Measurements from ENCODE around the gene ZNF782.
"Not testable (repeated sequence)": the region's sequence is repeated elsewhere in the genome, so short reads cannot be mapped to it uniquely, and the experiment has no call there.

The ZNF782 gene

DNA sequence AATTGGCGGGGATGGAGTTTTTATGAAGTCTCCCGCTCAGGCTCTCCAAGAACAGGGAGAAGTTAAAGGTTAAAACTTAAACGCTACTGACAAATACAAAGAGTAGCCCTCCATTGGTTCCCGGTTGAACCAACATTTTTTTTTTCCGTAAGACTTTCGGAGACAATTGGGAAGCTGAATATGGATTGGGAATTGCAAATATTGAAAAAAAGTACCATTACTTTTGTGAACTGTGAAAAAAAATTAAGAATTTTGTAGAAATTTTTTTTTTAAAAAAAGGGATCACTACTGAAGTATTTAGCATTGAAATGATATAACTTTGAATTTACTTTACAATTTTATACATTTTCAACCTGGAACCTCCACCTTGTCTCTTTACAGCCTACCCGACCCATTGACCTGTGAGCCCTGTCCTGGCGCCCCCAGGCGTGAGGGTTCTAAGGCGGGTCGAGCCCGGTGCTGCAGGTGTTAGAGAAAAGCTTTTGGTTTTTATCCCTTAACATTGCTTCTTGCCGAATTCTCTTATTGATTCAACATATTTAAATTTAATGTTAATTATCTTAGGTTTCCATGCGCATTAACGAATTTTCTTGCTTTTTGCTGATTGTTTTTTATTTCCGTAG is 448 bp upstream of the ZNF782 start:
- Histone ChIP-seq H3K4me3 (ENCODE audit: insufficient read depth, low read depth, low read length) (peak overlapping the region; percentile 74), H3K4me1 (ENCODE audit: control insufficient read depth, insufficient read depth, low read length) (peaks cover 5% of the 10 kb centered on the region), H3K27me3 (ENCODE audit: control insufficient read depth, insufficient read depth, low read length, poor library complexity, severe bottlenecking) (no peaks in the 10 kb centered on the region), H3K36me3 (ENCODE audit: control insufficient read depth, insufficient read depth, low read length) (no peaks in the 10 kb centered on the region), H3K27ac (ENCODE audit: insufficient read depth, low read depth, low read length, poor library complexity, severe bottlenecking) (no peak overlapping the region), H3K9me3 (ENCODE audit: control insufficient read depth, low read length) (no peaks in the 10 kb centered on the region)
- 15 to 26% methylated on average over 10 to 15 of the region's 16 CpGs for WGBS, 2 experiments

DNA sequence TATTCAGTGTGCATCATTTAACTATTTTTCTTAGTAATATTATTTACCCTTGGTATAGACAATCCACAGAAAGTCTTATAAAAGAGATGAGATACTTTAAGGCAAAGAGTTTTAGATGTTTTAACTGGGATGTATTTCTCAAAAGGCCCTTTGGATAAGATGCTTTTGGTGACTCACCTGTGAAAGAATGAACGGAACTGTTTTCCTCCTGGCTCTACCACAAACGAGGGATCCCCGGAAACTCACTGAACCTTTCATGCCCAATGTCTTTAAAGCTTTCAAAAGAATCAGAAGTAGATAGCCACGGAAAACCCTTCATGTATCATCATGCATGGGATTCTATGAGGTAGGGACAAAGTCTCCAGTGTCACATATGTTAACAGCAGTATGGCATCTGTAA is 1.6 kb downstream of the ZNF782 start:
- no peak overlapping the region for H3K4me3 ChIP-seq (ENCODE audit: insufficient read depth, low read depth, low read length)
- 94% methylated on average over 4 of the region's 4 CpGs for WGBS, 2 experiments
- no peaks in the 10 kb centered on the region for H3K36me3 ChIP-seq (ENCODE audit: control insufficient read depth, insufficient read depth, low read length)
- peaks cover 5% of the 10 kb centered on the region for H3K4me1 ChIP-seq (ENCODE audit: control insufficient read depth, insufficient read depth, low read length)
- H3K9me3 ChIP-seq (ENCODE audit: control insufficient read depth, low read length), result no peaks in the 10 kb centered on the region
- no peak overlapping the region for H3K27ac ChIP-seq (ENCODE audit: insufficient read depth, low read depth, low read length, poor library complexity, severe bottlenecking)
- H3K27me3 ChIP-seq (ENCODE audit: control insufficient read depth, insufficient read depth, low read length, poor library complexity, severe bottlenecking), result no peaks in the 10 kb centered on the region

DNA sequence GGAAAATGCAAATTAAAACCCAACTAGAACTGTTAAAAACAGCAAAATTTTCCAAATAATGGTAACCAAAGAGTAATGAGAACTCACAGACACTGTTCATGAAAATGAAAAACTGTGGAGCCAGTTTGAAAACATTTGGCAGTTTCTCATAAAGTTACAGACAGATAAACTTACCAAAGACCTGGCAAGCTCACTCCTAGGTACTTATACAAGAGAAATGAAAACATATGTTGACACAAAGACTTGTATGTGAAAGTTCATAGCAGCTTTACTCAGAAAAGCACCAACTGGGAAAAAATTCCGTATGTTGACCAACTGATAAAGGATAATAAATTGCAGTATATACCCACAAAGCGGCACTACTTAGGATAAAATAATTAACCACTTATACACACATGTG is 10.3 kb downstream of the ZNF782 start:
- no peak overlapping the region for H3K4me3 ChIP-seq (ENCODE audit: insufficient read depth, low read depth, low read length)
- no peaks in the 10 kb centered on the region for H3K27me3 ChIP-seq (ENCODE audit: control insufficient read depth, insufficient read depth, low read length, poor library complexity, severe bottlenecking)
- H3K36me3 ChIP-seq (ENCODE audit: control insufficient read depth, insufficient read depth, low read length), result peaks cover 18% of the 10 kb centered on the region
- no peaks in the 10 kb centered on the region for H3K4me1 ChIP-seq (ENCODE audit: control insufficient read depth, insufficient read depth, low read length)
- no peak overlapping the region for H3K27ac ChIP-seq (ENCODE audit: insufficient read depth, low read depth, low read length, poor library complexity, severe bottlenecking)
- 97 to 100% methylated on average over 1 to 2 of the region's 2 CpGs for WGBS, 2 experiments
- no peaks in the 10 kb centered on the region for H3K9me3 ChIP-seq (ENCODE audit: control insufficient read depth, low read length)

- H3K9me3 ChIP-seq (ENCODE audit: control insufficient read depth, low read length), result peaks cover 20% of the 10 kb centered on the region
- H3K27me3 ChIP-seq (ENCODE audit: control insufficient read depth, insufficient read depth, low read length, poor library complexity, severe bottlenecking), result no peaks in the 10 kb centered on the region
- 96 to 98% methylated on average over 5 to 6 of the region's 6 CpGs for WGBS, 2 experiments
- no peak overlapping the region for H3K27ac ChIP-seq (ENCODE audit: insufficient read depth, low read depth, low read length, poor library complexity, severe bottlenecking)
- no peak overlapping the region for H3K4me3 ChIP-seq (ENCODE audit: insufficient read depth, low read depth, low read length)
- peaks cover 46% of the 10 kb centered on the region for H3K36me3 ChIP-seq (ENCODE audit: control insufficient read depth, insufficient read depth, low read length)
- no peaks in the 10 kb centered on the region for H3K4me1 ChIP-seq (ENCODE audit: control insufficient read depth, insufficient read depth, low read length)
These were observed 35.8 kb downstream of the ZNF782 start for GRCh38 chr9:96818533-96818932.

DNA sequence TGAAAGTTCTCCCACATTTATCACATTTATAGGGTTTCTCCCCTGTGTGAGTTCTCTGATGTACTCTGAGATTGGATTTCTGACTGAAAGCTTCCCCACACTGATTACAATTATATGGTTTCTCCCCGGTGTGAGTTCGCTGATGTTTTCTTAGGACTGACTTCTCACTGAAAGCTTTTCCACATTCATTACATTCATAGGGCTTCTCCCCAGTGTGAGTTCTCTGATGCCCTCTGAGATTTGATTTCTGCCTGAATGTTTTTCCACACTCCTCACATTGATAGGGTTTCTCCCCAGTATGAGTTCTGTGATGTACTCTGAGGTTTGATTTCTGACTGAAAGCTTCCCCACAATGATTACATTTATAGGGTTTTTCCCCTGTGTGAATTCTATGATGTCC is 36.3 kb downstream of the ZNF782 start:
- H3K36me3 ChIP-seq (ENCODE audit: control insufficient read depth, insufficient read depth, low read length), result peaks cover 42% of the 10 kb centered on the region
- H3K4me3 ChIP-seq (ENCODE audit: insufficient read depth, low read depth, low read length), result no peak overlapping the region
- H3K27ac ChIP-seq (ENCODE audit: insufficient read depth, low read depth, low read length, poor library complexity, severe bottlenecking), result no peak overlapping the region
- peaks cover 17% of the 10 kb centered on the region for H3K9me3 ChIP-seq (ENCODE audit: control insufficient read depth, low read length)
- no peaks in the 10 kb centered on the region for H3K4me1 ChIP-seq (ENCODE audit: control insufficient read depth, insufficient read depth, low read length)
- H3K27me3 ChIP-seq (ENCODE audit: control insufficient read depth, insufficient read depth, low read length, poor library complexity, severe bottlenecking), result no peaks in the 10 kb centered on the region
- 90 to 98% methylated on average over 2 of the region's 2 CpGs for WGBS, 2 experiments

DNA sequence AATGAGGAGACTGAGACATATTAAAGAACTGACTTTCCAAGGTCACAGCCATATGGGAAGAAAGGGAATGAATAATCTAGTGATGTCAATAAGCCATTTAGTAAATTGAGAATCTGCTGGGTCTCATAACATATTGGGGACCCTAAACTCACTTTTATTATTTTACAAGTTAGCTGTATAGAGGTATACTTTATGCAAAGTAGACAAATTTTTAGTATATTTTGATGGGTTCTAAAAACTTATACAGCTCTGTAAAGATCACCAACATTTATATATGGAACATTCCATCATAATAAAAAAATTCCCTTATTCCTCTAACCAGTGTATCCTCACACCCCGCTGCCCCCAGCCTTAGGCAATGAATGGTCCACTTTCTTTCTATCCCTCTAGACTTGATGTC is 40.7 kb downstream of the ZNF782 start:
- peaks cover 14% of the 10 kb centered on the region for H3K9me3 ChIP-seq (ENCODE audit: control insufficient read depth, low read length)
- H3K36me3 ChIP-seq (ENCODE audit: control insufficient read depth, insufficient read depth, low read length), result peaks cover 16% of the 10 kb centered on the region
- no peaks in the 10 kb centered on the region for H3K4me1 ChIP-seq (ENCODE audit: control insufficient read depth, insufficient read depth, low read length)
- WGBS, 2 experiments, result 100% methylated on average over 1 of the region's 1 CpG
- H3K27ac ChIP-seq (ENCODE audit: insufficient read depth, low read depth, low read length, poor library complexity, severe bottlenecking), result no peak overlapping the region
- H3K4me3 ChIP-seq (ENCODE audit: insufficient read depth, low read depth, low read length), result no peak overlapping the region
- H3K27me3 ChIP-seq (ENCODE audit: control insufficient read depth, insufficient read depth, low read length, poor library complexity, severe bottlenecking), result no peaks in the 10 kb centered on the region

DNA sequence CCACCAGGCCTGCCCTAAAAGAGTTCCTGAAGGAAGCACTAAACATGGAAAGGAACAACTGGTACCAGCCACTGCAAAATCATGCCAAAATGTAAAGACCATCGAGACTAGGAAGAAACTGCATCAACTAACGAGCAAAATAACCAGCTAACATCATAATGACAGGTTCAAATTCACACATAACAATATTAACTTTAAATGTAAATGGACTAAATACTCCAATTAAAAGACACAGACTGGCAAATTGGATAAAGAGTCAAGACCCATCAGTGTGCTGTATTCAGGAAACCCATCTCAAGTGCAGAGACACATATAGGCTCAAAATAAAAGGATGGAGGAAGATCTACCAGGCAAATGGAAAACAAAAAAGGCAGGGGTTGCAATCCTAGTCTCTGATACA is 55.4 kb downstream of the ZNF782 start:
- peaks cover 16% of the 10 kb centered on the region for H3K36me3 ChIP-seq (ENCODE audit: control insufficient read depth, insufficient read depth, low read length)
- not testable (repeated sequence) for H3K9me3 ChIP-seq (ENCODE audit: control insufficient read depth, low read length); H3K27me3 ChIP-seq (ENCODE audit: control insufficient read depth, insufficient read depth, low read length, poor library complexity, severe bottlenecking); H3K27ac ChIP-seq (ENCODE audit: insufficient read depth, low read depth, low read length, poor library complexity, severe bottlenecking); H3K4me3 ChIP-seq (ENCODE audit: insufficient read depth, low read depth, low read length); H3K4me1 ChIP-seq (ENCODE audit: control insufficient read depth, insufficient read depth, low read length)
- WGBS, 2 experiments, result no CpG with 5 or more reads among the region's 2 CpGs

GRCh38 chr9:96784021-96784420 is 70.3 kb downstream of the ZNF782 start:
- Histone ChIP-seq H3K36me3 (ENCODE audit: control insufficient read depth, insufficient read depth, low read length) (no peaks in the 10 kb centered on the region), H3K4me1 (ENCODE audit: control insufficient read depth, insufficient read depth, low read length) (peaks cover 3% of the 10 kb centered on the region), H3K4me3 (ENCODE audit: insufficient read depth, low read depth, low read length) (no peak overlapping the region), H3K9me3 (ENCODE audit: control insufficient read depth, low read length) (no peaks in the 10 kb centered on the region), H3K27ac (ENCODE audit: insufficient read depth, low read depth, low read length, poor library complexity, severe bottlenecking) (no peak overlapping the region), H3K27me3 (ENCODE audit: control insufficient read depth, insufficient read depth, low read length, poor library complexity, severe bottlenecking) (no peaks in the 10 kb centered on the region)
- WGBS, 2 experiments, result 92 to 98% methylated on average over 3 of the region's 3 CpGs

- no peaks in the 10 kb centered on the region for H3K36me3 ChIP-seq (ENCODE audit: control insufficient read depth, insufficient read depth, low read length)
- H3K9me3 ChIP-seq (ENCODE audit: control insufficient read depth, low read length), result no peaks in the 10 kb centered on the region
- H3K27me3 ChIP-seq (ENCODE audit: control insufficient read depth, insufficient read depth, low read length, poor library complexity, severe bottlenecking), result no peaks in the 10 kb centered on the region
- H3K27ac ChIP-seq (ENCODE audit: insufficient read depth, low read depth, low read length, poor library complexity, severe bottlenecking), result no peak overlapping the region
- H3K4me1 ChIP-seq (ENCODE audit: control insufficient read depth, insufficient read depth, low read length), result peaks cover 3% of the 10 kb centered on the region
- no peak overlapping the region for H3K4me3 ChIP-seq (ENCODE audit: insufficient read depth, low read depth, low read length)
These were observed 72.1 kb downstream of the ZNF782 start for GRCh38 chr9:96782235-96782634.

- 68 to 80% methylated on average over 3 of the region's 3 CpGs for WGBS, 2 experiments
These were observed 72.8 kb downstream of the ZNF782 start for GRCh38 chr9:96781552-96781951.

DNA sequence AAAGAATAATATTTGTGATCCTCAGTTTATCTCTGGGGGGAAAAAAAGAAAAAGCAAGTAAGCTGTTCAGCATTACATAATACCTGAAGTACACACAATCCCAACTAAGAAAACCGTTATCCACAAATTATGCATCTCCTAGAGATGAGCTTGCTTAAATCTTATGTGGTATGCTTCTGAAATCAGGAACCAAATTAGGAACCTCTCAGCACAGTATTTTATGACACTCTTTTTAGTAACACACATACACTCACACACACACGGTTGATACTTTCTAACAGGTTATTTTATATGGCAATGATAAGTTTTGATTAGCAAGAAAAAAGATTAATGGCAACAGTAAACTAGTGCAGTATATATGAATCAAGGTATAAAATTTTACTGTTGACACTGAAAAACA is 75.2 kb downstream of the ZNF782 start:
- H3K9me3 ChIP-seq (ENCODE audit: control insufficient read depth, low read length), result no peaks in the 10 kb centered on the region
- no peak overlapping the region for H3K4me3 ChIP-seq (ENCODE audit: insufficient read depth, low read depth, low read length)
- H3K27ac ChIP-seq (ENCODE audit: insufficient read depth, low read depth, low read length, poor library complexity, severe bottlenecking), result no peak overlapping the region
- peaks cover 3% of the 10 kb centered on the region for H3K4me1 ChIP-seq (ENCODE audit: control insufficient read depth, insufficient read depth, low read length)
- no peaks in the 10 kb centered on the region for H3K27me3 ChIP-seq (ENCODE audit: control insufficient read depth, insufficient read depth, low read length, poor library complexity, severe bottlenecking)
- 67% methylated on average over 1 of the region's 2 CpGs; no CpG with 5 or more reads in 1 of the 2 experiments for WGBS, 2 experiments
- H3K36me3 ChIP-seq (ENCODE audit: control insufficient read depth, insufficient read depth, low read length), result peaks cover 18% of the 10 kb centered on the region

More at GRCh38 chr9:96781552-96781951, 72.8 kb downstream of the ZNF782 start:
- Histone ChIP-seq H3K27ac (ENCODE audit: insufficient read depth, low read depth, low read length, poor library complexity, severe bottlenecking) (no peak overlapping the region), H3K9me3 (ENCODE audit: control insufficient read depth, low read length) (no peaks in the 10 kb centered on the region), H3K36me3 (ENCODE audit: control insufficient read depth, insufficient read depth, low read length) (no peaks in the 10 kb centered on the region), H3K4me1 (ENCODE audit: control insufficient read depth, insufficient read depth, low read length) (peaks cover 3% of the 10 kb centered on the region), H3K4me3 (ENCODE audit: insufficient read depth, low read depth, low read length) (no peak overlapping the region), H3K27me3 (ENCODE audit: control insufficient read depth, insufficient read depth, low read length, poor library complexity, severe bottlenecking) (no peaks in the 10 kb centered on the region)

Measured in ectodermal cell (in vitro differentiated cells).